HUES48 (cell line): ENCODE results near the gene RABL2B.

Experiments
- H3K27ac ChIP-seq: one replicate; pipeline ENCODE4 v1.7.0; 2013; ENCODE audit warnings: low read depth, low read length, inconsistent platforms
- H3K27me3 ChIP-seq: 2 replicates; pipeline ENCODE4 v1.6.1; 2013; ENCODE audit warnings: mild to moderate bottlenecking, low read length; ENCODE audit not compliant: control insufficient read depth, insufficient read depth
- H3K36me3 ChIP-seq: 2 replicates; pipeline ENCODE4 v1.6.1; 2013; ENCODE audit warnings: low read length; ENCODE audit not compliant: control insufficient read depth, insufficient read depth
- H3K4me1 ChIP-seq: 2 replicates; pipeline ENCODE4 v1.6.1; 2013; ENCODE audit warnings: mild to moderate bottlenecking, low read length; ENCODE audit not compliant: control insufficient read depth, insufficient read depth
- H3K4me3 ChIP-seq: 2 replicates; pipeline ENCODE4 v1.5.1; 2013; ENCODE audit warnings: mild to moderate bottlenecking, low read depth, low read length
- H3K9ac ChIP-seq: 2 replicates; pipeline ENCODE4 v1.6.1; 2013; ENCODE audit warnings: mild to moderate bottlenecking, low read depth, low read length, moderate library complexity
- H3K9me3 ChIP-seq: 2 replicates; pipeline ENCODE4 v1.6.1; 2013; ENCODE audit warnings: low read length; ENCODE audit not compliant: control insufficient read depth, insufficient read depth

RABL2B gene

DNA sequence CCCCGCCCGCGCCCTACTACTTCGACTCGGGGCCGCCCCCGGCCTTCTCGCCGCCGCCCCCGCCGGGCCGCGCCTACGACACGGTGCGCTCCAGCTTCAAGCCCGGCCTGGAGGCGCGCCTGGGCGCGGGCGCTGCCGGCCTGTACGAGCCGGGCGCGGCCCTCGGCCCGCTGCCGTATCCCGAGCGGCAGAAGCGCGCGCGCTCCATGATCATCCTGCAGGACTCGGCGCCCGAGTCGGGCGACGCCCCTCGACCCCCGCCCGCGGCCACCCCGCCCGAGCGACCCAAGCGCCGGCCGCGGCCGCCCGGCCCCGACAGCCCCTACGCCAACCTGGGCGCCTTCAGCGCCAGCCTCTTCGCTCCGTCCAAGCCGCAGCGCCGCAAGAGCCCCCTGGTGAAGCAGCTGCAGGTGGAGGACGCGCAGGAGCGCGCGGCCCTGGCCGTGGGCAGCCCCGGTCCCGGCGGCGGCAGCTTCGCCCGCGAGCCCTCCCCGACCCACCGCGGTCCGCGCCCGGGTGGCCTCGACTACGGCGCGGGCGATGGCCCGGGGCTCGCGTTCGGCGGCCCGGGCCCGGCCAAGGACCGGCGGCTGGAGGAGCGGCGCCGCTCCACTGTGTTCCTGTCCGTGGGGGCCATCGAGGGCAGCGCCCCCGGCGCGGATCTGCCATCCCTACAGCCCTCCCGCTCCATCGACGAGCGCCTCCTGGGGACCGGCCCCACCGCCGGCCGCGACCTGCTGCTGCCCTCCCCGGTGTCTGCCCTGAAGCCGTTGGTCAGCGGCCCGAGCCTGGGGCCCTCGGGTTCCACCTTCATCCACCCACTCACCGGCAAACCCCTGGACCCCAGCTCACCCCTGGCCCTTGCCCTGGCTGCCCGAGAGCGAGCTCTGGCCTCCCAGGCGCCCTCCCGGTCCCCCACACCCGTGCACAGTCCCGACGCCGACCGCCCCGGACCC is 62.9 kb downstream of the RABL2B start:
- Histone ChIP-seq H3K36me3 (no peaks in the 10 kb centered on the region), H3K4me1 (no peaks in the 10 kb centered on the region), H3K27ac (no peak overlapping the region), H3K9me3 (no peaks in the 10 kb centered on the region), H3K9ac (no peak overlapping the region), H3K4me3 (peak overlapping the region; percentile 40), H3K27me3 (peaks cover 68% of the 10 kb centered on the region)

DNA sequence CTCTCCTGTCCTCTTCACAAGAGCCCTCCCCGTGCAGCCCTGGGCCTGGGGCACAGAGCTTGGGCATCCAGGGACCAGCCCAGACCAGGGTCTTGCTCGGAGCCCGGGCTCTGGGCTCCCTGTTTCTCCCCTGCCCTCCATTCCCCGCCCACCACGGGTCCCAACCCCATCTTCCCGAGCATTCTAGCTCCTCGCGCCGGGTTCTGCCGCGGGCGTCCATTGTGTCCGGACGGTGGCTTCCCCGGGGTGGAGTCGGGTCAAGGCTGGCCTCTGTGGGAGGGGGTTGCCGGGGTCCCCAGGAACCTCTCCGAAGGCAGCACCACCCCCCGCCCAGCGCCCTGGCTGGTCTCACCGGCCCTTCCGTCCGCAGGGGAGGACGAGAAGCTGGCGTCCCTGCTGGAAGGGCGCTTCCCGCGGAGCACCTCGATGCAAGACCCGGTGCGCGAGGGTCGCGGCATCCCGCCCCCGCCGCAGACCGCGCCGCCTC is 63.6 kb downstream of the RABL2B start:
- Histone ChIP-seq H3K27ac (no peak overlapping the region), H3K36me3 (no peaks in the 10 kb centered on the region), H3K9me3 (no peaks in the 10 kb centered on the region), H3K4me1 (no peaks in the 10 kb centered on the region), H3K27me3 (peaks cover 68% of the 10 kb centered on the region), H3K9ac (no peak overlapping the region), H3K4me3 (no peak overlapping the region; the same call in 1 of the 2 replicates)

DNA sequence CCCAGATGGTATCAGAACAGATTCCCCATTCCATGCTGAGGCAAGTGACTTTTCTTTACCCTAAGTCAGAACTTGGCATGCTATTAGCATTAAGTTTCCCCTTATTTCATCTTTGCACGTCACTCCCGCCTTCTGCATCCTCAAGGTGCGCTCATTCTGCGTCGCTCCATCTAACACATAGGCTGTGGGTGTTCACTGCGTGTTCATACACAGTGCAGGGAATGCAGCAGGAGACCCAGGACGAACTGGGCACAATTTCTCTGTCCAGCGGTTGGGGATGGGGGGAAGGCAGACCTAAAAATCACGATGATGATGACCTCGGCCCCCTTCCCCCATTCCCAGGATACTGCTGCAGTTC is 65.1 kb downstream of the RABL2B start:
- Histone ChIP-seq H3K4me1 (no peaks in the 10 kb centered on the region), H3K36me3 (no peaks in the 10 kb centered on the region), H3K9me3 (no peaks in the 10 kb centered on the region), H3K4me3 (no peak overlapping the region), H3K27me3 (peaks cover 64% of the 10 kb centered on the region), H3K27ac (no peak overlapping the region), H3K9ac (no peak overlapping the region)

- Histone ChIP-seq H3K27me3 (peaks cover 59% of the 10 kb centered on the region), H3K4me1 (no peaks in the 10 kb centered on the region), H3K9ac (no peak overlapping the region), H3K4me3 (no peak overlapping the region), H3K36me3 (no peaks in the 10 kb centered on the region), H3K27ac (no peak overlapping the region), H3K9me3 (no peaks in the 10 kb centered on the region)
These were observed 65.6 kb downstream of the RABL2B start for GRCh38 chr22:50717709-50718351.
